Glomerular endothelial cell (primary cell): ENCODE results near the gene STK32A. TPM values are rescaled to one million over a fixed set of nuclear protein-coding genes. Genes with fewer than 3 reads are reported as not detected.
"Not testable (repeated sequence)": the region's sequence is repeated elsewhere in the genome, so short reads cannot be mapped to it uniquely, and the experiment has no call there.

Experiments
- DNase-seq: peaks from one replicate; pipeline ENCODE4 v3.0.0-alpha.2; 2011; ENCODE audit warnings: low read depth, low spot score; ENCODE audit errors: extremely low read depth
- total RNA-seq: library from RNA; depleted of rRNA; stranded (reverse); fragments of >200 nt; gene quantifications from 2 replicates; pipeline ENCODE4 v1.2.3, GENCODE V29; 2015

The STK32A gene
- total RNA-seq, 1 donor from 2014 or later = not detected

GRCh38 chr5:147341345-147341744 is 106.5 kb downstream of the STK32A start:
- no peak for DNase-seq

GRCh38 chr5:147344861-147345260 is 110.0 kb downstream of the STK32A start:
- DNase-seq = no peak

DNA sequence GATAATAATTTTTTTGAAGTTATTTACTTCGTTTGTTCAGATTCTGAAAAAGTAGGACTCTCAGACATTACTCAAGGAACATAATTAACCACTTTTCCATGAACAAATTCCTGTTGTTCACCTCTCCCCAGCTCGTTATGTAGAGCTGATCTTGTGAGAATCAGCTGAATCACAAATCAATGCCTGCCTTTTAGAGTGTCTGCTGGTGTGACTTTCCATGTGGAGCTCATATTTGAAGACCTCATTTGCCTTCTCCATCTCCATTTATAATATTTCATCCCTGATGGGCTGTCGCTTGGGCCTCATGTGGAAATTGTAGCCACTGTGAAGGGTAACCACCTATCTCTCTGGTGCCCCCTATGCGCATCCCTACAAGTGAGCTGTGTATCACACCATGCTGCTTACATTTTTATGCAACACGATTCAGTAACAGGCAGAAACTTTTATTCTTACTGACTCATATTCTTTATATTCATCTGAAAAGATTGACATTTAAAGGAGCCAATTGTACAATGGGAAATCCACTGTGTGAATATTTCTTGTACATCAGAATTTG is 111.3 kb downstream of the STK32A start:
- no peak for DNase-seq

DNA sequence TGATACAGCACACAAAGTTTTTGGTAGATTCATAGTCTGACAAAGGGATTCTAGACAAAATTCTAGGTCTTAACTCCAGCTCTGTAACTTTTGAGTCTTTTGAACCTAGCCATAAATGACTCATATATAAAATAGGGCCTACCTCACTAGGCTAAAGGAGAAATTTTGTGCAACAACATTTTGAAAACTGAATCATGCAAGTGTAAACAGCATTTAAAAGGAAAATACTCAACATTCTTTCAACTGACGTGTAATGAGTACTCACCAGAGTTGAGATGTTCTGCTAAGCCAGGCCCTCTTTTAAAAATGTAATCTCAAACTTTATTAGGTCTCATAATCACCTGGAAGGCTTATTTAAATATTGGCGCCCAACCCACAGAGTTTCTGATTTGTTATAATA is 113.2 kb downstream of the STK32A start:
- DNase-seq = no peak

DNA sequence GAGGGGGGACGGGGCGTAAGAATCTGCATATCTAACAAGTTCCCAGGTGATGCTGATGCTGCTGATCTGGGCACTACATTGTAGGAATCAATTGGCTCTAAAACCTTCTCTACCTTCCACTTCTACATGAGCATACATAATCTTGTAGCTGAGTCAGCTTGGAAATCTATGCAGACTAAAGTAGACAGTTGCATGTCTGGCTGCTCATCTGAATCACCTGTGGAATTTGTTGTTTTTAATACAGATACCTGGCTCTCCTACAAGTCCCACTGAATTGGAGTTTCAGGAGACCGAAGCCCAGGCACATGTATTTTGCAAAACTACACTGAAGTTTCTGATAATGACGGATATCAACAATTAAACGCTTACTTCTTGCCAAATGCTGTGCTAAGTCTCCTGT is 113.6 kb downstream of the STK32A start:
- DNase-seq = no peak

DNA sequence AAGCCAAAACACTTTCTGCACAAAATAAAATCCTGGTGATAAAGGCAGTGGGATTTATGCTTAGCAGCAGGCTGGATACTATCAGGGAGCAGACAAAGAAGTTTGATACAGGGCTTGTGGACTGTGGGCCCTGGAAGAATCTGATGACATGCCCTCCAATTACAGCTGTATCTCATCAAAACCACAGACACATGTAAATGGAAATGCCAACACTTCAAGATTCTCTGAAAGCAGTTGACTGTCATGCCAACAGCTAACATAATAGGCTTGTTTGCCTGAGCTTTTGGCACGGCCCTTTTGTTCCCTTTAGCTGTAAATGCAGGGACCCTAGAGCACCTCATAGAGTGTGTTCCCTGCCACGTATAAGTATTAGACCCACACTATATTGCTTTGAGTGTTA is 114.4 kb downstream of the STK32A start:
- DNase-seq = no peak

- DNase-seq = no peak
Observed at GRCh38 chr5:147359101-147359500, 124.3 kb downstream of the STK32A start.

DNA sequence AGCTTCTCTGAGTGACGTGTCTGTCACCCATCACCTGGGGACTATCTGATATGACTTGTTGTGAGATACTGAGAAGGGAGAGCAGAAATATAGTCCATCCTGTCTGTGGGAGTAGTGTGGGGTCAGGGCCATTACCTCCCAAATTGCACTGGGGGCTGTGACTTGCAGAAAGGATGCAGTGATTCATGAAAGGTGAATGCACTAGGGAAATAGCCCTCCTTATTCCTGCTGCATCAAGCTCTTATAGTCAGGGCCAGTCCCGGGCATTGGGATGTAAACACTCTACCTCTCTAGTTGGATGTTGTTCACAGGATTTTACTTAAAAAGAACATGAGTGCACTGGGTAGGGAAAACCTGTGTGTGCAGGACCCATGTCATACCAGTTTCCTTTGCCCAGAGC is 124.8 kb downstream of the STK32A start:
- no peak for DNase-seq

DNA sequence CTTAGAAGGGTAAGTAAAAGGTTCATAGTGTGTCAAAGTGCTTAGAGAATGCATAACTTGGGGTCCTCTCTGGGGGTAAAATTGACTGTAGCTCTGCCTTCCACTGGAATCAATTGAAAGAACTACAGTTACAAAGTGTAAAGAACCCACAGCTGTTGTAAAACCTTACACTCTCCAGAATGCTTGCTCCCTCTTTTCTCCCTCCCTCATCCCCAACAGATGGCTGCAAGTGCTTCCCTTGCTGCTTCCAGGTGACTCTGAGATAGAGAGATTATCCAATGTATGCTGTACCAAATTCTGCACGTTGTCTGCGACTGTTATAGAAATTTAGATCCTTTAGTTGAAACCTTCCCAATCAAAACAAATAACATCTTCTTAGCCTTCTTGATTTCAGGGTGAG is 126.0 kb downstream of the STK32A start:
- DNase-seq = no peak

GRCh38 chr5:147361441-147362175 is 126.8 kb downstream of the STK32A start:
- DNase-seq = no peak

GRCh38 chr5:147367381-147367780 is 132.6 kb downstream of the STK32A start:
- DNase-seq = not testable (repeated sequence)

DNA sequence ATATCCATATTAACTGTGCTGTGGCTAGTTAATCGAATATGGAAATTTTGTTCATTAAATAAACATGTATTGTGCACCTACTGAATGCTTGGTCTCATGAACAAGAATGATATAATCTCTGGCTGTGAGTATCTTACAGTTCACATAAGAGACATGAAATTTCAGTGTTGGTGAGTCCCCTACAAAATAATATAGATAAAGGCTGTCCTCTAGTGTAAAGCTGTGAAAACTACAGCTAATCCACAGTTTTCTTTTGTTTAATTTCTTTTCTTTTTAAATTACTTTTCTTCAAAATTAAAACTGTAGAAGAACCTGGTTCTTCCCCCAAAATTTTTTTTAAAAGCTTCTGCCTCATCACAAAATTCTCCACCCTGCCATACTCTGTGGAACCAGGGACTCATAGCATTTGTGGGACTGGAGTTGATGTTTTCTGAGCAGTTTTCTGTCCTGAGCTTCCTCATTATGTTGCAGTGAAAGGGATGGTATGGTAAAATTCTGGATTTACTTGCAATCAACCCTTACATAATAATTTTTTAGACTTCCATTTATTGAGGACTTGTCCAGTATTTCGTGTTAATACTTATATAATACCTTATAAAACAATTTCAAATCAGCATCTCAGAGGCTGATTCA is 135.0 kb downstream of the STK32A start:
- peak; percentile 16 for DNase-seq

DNA sequence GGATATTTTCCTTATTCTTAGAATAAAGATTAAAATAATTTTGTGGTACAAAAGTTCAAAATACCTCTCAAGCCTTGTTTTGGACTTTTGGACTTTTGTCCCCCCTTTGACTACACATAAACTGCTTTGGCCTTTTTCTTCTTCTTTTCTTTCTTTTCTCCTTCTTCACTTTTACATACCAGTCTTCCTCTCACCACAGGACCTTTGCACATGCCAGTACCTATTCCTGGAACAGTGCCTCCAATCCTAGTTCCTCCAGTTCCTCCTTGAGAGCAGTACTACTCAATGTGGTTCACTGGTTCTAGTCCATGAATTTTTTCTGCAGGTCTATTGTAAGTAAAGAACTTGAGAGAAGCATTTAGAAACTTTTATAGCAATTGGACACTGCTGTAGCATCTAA is 136.5 kb downstream of the STK32A start:
- no peak for DNase-seq

DNA sequence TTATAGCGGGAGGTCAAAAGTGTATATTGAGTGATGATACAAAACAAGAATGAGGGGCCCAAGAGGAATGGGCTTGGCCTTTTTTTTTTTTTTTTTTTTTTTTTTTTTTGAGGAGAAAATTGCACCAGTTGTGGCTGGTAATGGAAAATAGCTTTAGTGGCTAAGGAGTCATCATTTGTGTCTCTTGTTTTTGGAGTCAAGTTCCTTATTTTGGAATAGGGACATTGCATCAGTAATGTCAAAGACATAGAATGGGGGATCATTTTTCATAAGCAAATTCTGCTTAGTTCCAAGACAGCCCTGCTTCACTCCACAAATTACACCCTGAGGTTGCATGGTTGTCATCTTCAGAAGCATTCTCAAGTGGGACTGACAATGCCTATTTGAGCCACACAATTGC is 137.4 kb downstream of the STK32A start:
- no peak for DNase-seq

DNA sequence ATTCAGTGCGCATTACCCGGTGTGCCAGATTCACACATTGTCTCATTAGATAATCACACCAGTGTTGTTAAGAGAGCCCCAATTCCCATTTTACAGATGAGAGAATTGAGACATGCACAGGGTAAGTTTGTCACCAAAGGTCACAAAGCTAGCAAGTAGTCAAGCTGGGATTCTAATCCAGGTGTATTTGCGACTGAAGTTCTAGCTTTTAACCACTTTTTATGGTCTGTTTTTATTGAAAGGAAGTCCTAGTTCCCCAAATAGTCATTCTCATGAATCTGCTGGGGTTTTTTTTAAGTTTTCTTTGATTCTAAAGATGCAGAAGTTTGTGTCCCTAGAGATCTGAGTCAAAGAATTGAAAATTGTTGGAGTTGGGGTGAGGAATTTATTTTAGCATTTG is 138.5 kb downstream of the STK32A start:
- DNase-seq = no peak

DNA sequence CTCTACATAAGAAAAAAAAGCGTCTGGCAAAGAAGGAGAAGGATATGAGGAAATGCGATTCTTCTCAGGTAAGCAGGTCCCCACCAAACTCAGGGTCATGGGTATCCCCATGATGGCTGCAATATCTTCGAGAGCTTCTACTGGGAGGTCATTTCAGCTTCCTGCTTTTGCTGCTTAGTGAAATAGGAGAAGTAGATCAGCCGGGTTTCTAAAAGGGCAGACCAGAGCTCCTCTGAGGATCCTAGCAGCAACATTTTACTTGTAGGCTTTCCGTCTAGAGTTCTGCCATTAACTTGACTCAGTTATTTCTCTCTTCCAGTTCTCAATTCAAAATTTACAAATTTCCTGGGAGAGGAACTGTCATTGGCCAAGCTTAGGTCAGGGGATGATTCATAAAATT is 140.3 kb downstream of the STK32A start:
- DNase-seq = no peak

DNA sequence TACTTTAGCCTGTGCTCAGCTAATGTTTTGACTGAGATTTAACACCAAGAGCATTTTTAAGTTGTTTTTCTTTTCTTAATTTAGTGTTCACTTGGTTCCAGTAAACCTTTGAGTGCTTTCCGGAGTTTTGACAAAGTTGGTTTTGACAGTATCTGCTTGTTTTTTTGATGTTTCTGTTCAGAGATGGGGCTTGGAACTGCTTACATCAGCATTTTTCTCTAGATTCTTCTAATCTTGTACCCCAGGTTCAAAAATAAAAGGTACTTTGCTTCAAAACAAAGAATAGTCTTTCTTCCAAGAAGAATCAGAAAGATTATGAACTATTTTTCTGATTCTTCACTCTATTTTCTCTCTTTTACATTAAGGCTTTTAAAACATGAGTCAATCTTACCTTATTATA is 142.9 kb downstream of the STK32A start:
- DNase-seq = no peak

DNA sequence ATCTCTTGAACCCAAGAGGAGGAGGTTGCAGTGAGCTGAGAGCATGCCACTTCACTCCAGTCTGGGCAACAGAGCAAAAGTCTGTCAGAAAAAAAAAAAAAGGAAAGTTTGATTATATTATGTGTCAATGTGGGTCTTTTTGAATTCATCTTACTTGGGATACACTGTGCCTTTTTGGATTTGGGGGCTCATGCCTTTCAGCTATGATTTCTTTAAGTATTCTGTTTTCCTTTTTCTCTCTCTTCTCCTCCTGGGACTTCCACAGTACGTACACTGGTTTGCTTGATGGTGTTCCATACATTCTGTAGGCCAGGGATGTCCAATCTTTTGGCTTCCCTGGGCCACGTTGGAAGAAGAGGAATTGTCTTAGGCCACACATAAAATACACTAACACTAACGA is 146.7 kb downstream of the STK32A start:
- no peak for DNase-seq

GRCh38 chr5:147382776-147383175 is 147.9 kb downstream of the STK32A start:
- DNase-seq = no peak

- DNase-seq = no peak
Observed at GRCh38 chr5:147384346-147385193, 149.7 kb downstream of the STK32A start.

DNA sequence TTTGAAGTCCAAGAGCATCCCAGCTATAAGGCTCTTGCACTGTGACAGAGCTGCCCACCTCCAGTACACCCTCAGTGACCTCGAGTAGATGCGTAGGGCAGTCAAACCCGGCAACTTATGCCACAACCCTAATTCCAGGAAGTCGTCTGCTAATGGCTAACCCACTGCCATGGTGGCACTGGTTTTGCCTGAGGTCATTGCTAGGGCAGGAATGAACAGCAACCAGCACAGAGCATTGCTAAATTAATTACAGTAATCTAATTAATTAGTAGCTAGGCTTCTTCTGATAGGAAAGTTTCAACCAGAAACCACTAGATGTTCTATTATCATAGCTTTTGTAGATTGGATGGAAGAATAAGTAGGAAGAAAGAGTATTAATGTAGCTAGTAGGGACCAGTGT is 152.3 kb downstream of the STK32A start:
- DNase-seq = no peak
